Sigmoid colon (tissue), 7 donors: ENCODE results near the gene ZNF200. TPM values are rescaled to one million over a fixed set of nuclear protein-coding genes. Genes with fewer than 3 reads are reported as not detected.
"Not testable (repeated sequence)": the region's sequence is repeated elsewhere in the genome, so short reads cannot be mapped to it uniquely, and the experiment has no call there.

Experiments used
- DNase-seq: peaks from one replicate; pipeline ENCODE4 v3.0.0-alpha.2; 2019
- H3K27ac ChIP-seq, 4 donors: fragments of 200-600 bp; sonication (generic); one replicate each; pipeline ENCODE4 v1.5.1; 2016 to 2019; ENCODE audit warnings: mild to moderate bottlenecking in 1 of 4
- H3K27me3 ChIP-seq, 3 donors: fragments of 200-600 bp; sonication (generic); one replicate each; pipeline ENCODE4 v1.5.1; 2019; ENCODE audit warnings: mild to moderate bottlenecking in 1 of 3
- H3K36me3 ChIP-seq, 4 donors: fragments of 200-600 bp; sonication (generic); one replicate each; pipeline ENCODE4 v1.5.1; 2016 to 2019
- H3K4me1 ChIP-seq, 4 donors: fragments of 200-600 bp; sonication (generic); one replicate each; pipeline ENCODE4 v1.5.1; 2017 to 2019
- H3K4me3 ChIP-seq, 4 donors: fragments of 200-600 bp; sonication (generic); one replicate each; pipeline ENCODE4 v1.5.1; 2017 to 2019; ENCODE audit warnings: mild to moderate bottlenecking in 2 of 4, moderate library complexity in 1 of 4
- H3K9me3 ChIP-seq, 4 donors: fragments of 200-600 bp in 3 of 4; sonication (generic) in 3 of 4; one replicate each; pipeline versions ENCODE4 v1.5.1 to v1.6.1; 2013 to 2019
- CTCF ChIP-seq, 4 experiments: fragments of 450-650 bp in 3 of 4; fragments of 200-600 bp in 1 of 4; IDR thresholded peaks; one replicate each; pipeline ENCODE4 v1.5.1; 2016 to 2019; ENCODE audit warnings: antibody characterized with exemption in 4 of 4, mild to moderate bottlenecking in 3 of 4, moderate library complexity in 2 of 4
- EP300 ChIP-seq, 4 donors: sonication (generic); formaldehyde crosslinking; IDR thresholded peaks; one replicate each; pipeline ENCODE4 v1.6.1; 2017; ENCODE audit warnings: antibody characterized with exemption in 4 of 4
- POLR2A ChIP-seq, 2 donors: fragments of 450-650 bp; IDR thresholded peaks; one replicate each; pipeline ENCODE4 v1.6.1; 2016; ENCODE audit warnings: antibody characterized with exemption in 2 of 2, mild to moderate bottlenecking in 2 of 2, moderate library complexity in 2 of 2
- POLR2AphosphoS5 ChIP-seq, 4 donors: sonication (generic); formaldehyde crosslinking; IDR thresholded peaks; one replicate each; pipeline ENCODE4 v1.6.1; 2017; ENCODE audit warnings: antibody characterized with exemption in 4 of 4
- WGBS, 2 donors: extraction: QIAGEN DNeasy Blood & Tissue Kit; methylation state at CpG; one replicate each; pipeline ENCODE4 v1.1.7; 2013; 5-methylcytosine and 5-hydroxymethylcytosine counted together
- intact Hi-C: fragments of 100-400 bp; cut with DNase I; formaldehyde crosslinking; loops from one replicate; pipeline ENCODE4 v1.15.1; 2023
- polyA plus RNA-seq, 3 donors: library from polyadenylated mRNA; stranded (reverse); fragments of 200-250 nt; gene quantifications; one replicate each; pipeline ENCODE4 v1.2.3, GENCODE V29; 2013
- total RNA-seq, 4 donors: library from RNA; depleted of rRNA; stranded (reverse); fragments of >200 nt; gene quantifications; one replicate each; pipeline ENCODE4 v1.1.0, GENCODE V29; 2016
- donor health status: healthy with polysubstance abuse.
- donor health status: Bipolar disorder and iron deficiency.
- donor health status: healthy.

ZNF200 gene
- total and polyA plus RNA-seq, 7 donors, result 2.8 to 6.8 (median 5.5) TPM

GRCh38 chr16:3202903-3203539, 31.9 kb downstream of the ZNF200 start:
- TF ChIP-seq EP300 (IDR thresholded peaks at IDR 0.05) (no peak), POLR2A (IDR thresholded peaks at IDR 0.05) (no peak), POLR2AphosphoS5 (IDR thresholded peaks at IDR 0.05) (no peak), CTCF (IDR thresholded peaks at IDR 0.05) (no peak)
- DNase-seq, result no peak
- 77 to 78% methylated on average over 6 of the region's 6 CpGs for WGBS, 2 donors
- H3K4me1 ChIP-seq, result no peaks in the 10 kb centered on the region
- peaks cover 0 to 11% (median 7%) of the 10 kb centered on the region in 4 donors for H3K9me3 ChIP-seq
- H3K4me3 ChIP-seq, result no peak overlapping the region
- no peaks in the 10 kb centered on the region for H3K36me3 ChIP-seq
- no peak overlapping the region for H3K27ac ChIP-seq
- intact Hi-C loops, result no loop called here
- H3K27me3 ChIP-seq, result peaks cover 0 to 22% (median 0%) of the 10 kb centered on the region in 3 donors

- no peak overlapping the region for H3K27ac ChIP-seq
- intact Hi-C loops, result no loop called here
- WGBS, 2 donors, result 51 to 74% methylated on average over 13 of the region's 13 CpGs
- H3K36me3 ChIP-seq, result no peaks in the 10 kb centered on the region
- TF ChIP-seq POLR2AphosphoS5 (IDR thresholded peaks at IDR 0.05) (no peak), CTCF (IDR thresholded peaks at IDR 0.05) (no peak), POLR2A (IDR thresholded peaks at IDR 0.05) (no peak)
- no peaks in the 10 kb centered on the region for H3K9me3 ChIP-seq
- DNase-seq, result no peak
- H3K27me3 ChIP-seq, result peaks cover 14 to 46% (median 21%) of the 10 kb centered on the region in 3 donors
- H3K4me3 ChIP-seq, result no peak overlapping the region
- H3K4me1 ChIP-seq, result no peaks in the 10 kb centered on the region
These were observed 36.5 kb downstream of the ZNF200 start for GRCh38 chr16:3198334-3199072.

GRCh38 chr16:3197694-3198333, 37.1 kb downstream of the ZNF200 start:
- H3K4me3 ChIP-seq, DNase-seq, intact Hi-C loops, H3K27ac ChIP-seq, H3K9me3 ChIP-seq, H3K4me1 ChIP-seq, H3K36me3 ChIP-seq: not testable (repeated sequence)
- WGBS, 2 donors, result 64 to 81% methylated on average over 3 of the region's 3 CpGs
- peaks cover 20 to 53% (median 28%) of the 10 kb centered on the region in 3 donors for H3K27me3 ChIP-seq

- Histone ChIP-seq H3K4me1 (peaks cover 0 to 2% (median 0%) of the 10 kb centered on the region in 4 donors), H3K4me3 (no peak overlapping the region), H3K36me3 (no peaks in the 10 kb centered on the region), H3K27ac (no peak overlapping the region), H3K9me3 (no peaks in the 10 kb centered on the region), H3K27me3 (peaks cover 39 to 71% (median 46%) of the 10 kb centered on the region in 3 donors)
- TF ChIP-seq EP300 (IDR thresholded peaks at IDR 0.05) (no peak), CTCF (IDR thresholded peaks at IDR 0.05) (no peak), POLR2A (IDR thresholded peaks at IDR 0.05) (no peak), POLR2AphosphoS5 (IDR thresholded peaks at IDR 0.05) (no peak)
- 72 to 73% methylated on average over 10 of the region's 10 CpGs for WGBS, 2 donors
- intact Hi-C loops, result no loop called here
- no peak for DNase-seq
These were observed 39.0 kb downstream of the ZNF200 start for GRCh38 chr16:3195975-3196374.

- Histone ChIP-seq H3K4me1 (peaks cover 0 to 7% (median 0%) of the 10 kb centered on the region in 4 donors), H3K9me3 (no peaks in the 10 kb centered on the region), H3K27me3 (peaks cover 49 to 77% (median 58%) of the 10 kb centered on the region in 3 donors), H3K27ac (no peak overlapping the region), H3K4me3 (no peak overlapping the region), H3K36me3 (no peaks in the 10 kb centered on the region)
- intact Hi-C loops, result no loop called here
- 81 to 85% methylated on average over 20 of the region's 20 CpGs for WGBS, 2 donors
- no peak for DNase-seq
- no peak for TF ChIP-seq POLR2A (IDR thresholded peaks at IDR 0.05)
- TF ChIP-seq EP300 (IDR thresholded peaks at IDR 0.05), result no peak
These were observed 40.2 kb downstream of the ZNF200 start for GRCh38 chr16:3194792-3195191.
